GM12891 (cell line): Measurements from ENCODE around the gene RTN4RL1.

Source experiments
- DNase-seq: peaks from one replicate; pipeline ENCODE4 v3.0.0; 2011; ENCODE audit warnings: low spot score; ENCODE audit not compliant: insufficient read length
- FAIRE-seq: peaks from 2 replicates; lab custom pipeline; 2011; peaks lifted over from hg19 to GRCh38; lab: Jason Lieb, UNC
- PAX5 ChIP-seq: IDR thresholded peaks from 2 replicates; pipeline ENCODE4 v1.6.1; 2011; ENCODE audit warnings: low read length, moderate library complexity, mild to moderate bottlenecking; ENCODE audit not compliant: insufficient read depth, severe bottlenecking
- POLR2A ChIP-seq: IDR thresholded peaks from 2 replicates; pipeline ENCODE4 v1.6.1; 2011; ENCODE audit warnings: low read depth, low read length, control low read depth
- POLR2AphosphoS5 ChIP-seq: IDR thresholded peaks from 2 replicates; pipeline ENCODE4 v1.6.1; 2011; ENCODE audit warnings: low read depth, low read length, control low read depth
- POU2F2 ChIP-seq: IDR thresholded peaks from 2 replicates; pipeline ENCODE4 v1.6.1; 2011; ENCODE audit warnings: low read depth, mild to moderate bottlenecking, control low read depth, low read length, moderate library complexity
- SPI1 ChIP-seq: IDR thresholded peaks from 2 replicates; pipeline ENCODE4 v1.6.1; 2011; ENCODE audit warnings: low read depth, low read length, control low read depth
- TAF1 ChIP-seq: IDR thresholded peaks from 2 replicates; pipeline ENCODE4 v1.6.1; 2011; ENCODE audit warnings: low read depth, low read length, control low read depth

RTN4RL1 gene

DNA sequence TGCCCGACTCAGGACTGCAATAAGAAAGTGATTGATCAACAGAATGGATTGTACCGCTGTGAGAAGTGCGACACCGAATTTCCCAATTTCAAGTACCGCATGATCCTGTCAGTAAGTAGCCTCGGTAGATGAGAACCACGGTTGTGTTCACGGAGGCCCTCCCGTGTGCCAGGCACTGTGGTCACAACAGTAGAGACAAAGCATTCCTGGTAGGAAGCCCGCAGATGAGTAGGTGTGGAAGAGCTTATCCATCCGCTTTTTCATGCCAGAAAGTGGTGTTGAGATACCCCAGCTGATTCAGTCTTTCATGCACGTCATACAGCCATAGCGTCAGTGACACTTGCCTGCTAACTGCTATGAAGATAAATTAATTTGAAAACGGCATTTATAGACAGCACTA lies 136.4 kb downstream of the RTN4RL1 start:
- FAIRE-seq, result no peak
- TF ChIP-seq POLR2A (no peak), TAF1 (no peak), SPI1 (no peak), POLR2AphosphoS5 (no peak), PAX5 (no peak), POU2F2 (no peak)
- no peak for DNase-seq
